Transverse colon (tissue), 4 donors: ENCODE measurements around the gene CLCNKB. TPM values are rescaled to one million over a fixed set of nuclear protein-coding genes. Genes with fewer than 3 reads are reported as not detected.
A peak's percentile ranks its signal among the peaks of the same experiment; 100 is the strongest.

Experiments used
- DNase-seq: peaks from one replicate; pipeline ENCODE4 v3.0.0-alpha.2; 2019
- H3K27ac ChIP-seq, 4 donors: fragments of 200-600 bp; sonication (generic); 2 replicates each; pipeline ENCODE4 v1.5.1; 2016 to 2018; ENCODE audit warnings: inconsistent platforms in 4 of 4
- H3K27me3 ChIP-seq: fragments of 200-600 bp; sonication (generic); 2 replicates; pipeline ENCODE4 v1.5.1; 2017; ENCODE audit warnings: inconsistent platforms
- H3K36me3 ChIP-seq, 4 donors: fragments of 200-600 bp; sonication (generic); 2 replicates each; pipeline ENCODE4 v1.5.1; 2017 to 2019; ENCODE audit warnings: inconsistent platforms in 4 of 4
- H3K4me1 ChIP-seq, 4 donors: fragments of 200-600 bp; sonication (generic); 2 replicates each; pipeline ENCODE4 v1.5.1; 2017 to 2020; ENCODE audit warnings: inconsistent platforms in 4 of 4
- H3K4me3 ChIP-seq, 4 donors: fragments of 200-600 bp; sonication (generic); 1 replicate in 1 of 4; 2 replicates in 3 of 4; pipeline versions ENCODE4 v1.5.1 to v1.6.1; 2017 to 2019; ENCODE audit warnings: inconsistent platforms in 4 of 4
- H3K9me3 ChIP-seq, 2 donors: fragments of 200-600 bp; sonication (generic); 2 replicates each; pipeline ENCODE4 v1.5.1; 2017 to 2019; ENCODE audit warnings: inconsistent platforms in 2 of 2
- CTCF ChIP-seq, 5 experiments: fragments of 200-600 bp in 3 of 5; fragments of 450-650 bp in 2 of 5; sonication (generic) in 3 of 5; IDR thresholded peaks; 1 replicate in 2 of 5; 2 replicates in 3 of 5; pipeline ENCODE4 v1.5.1; 2016 to 2017; ENCODE audit warnings: antibody characterized with exemption in 5 of 5, inconsistent platforms in 3 of 5, mild to moderate bottlenecking in 2 of 5, moderate library complexity in 1 of 5
- EP300 ChIP-seq: sonication (generic); formaldehyde crosslinking; IDR thresholded peaks from one replicate; pipeline ENCODE4 v1.6.1; 2017; ENCODE audit warnings: antibody characterized with exemption, low read depth
- POLR2A ChIP-seq: fragments of 450-650 bp; IDR thresholded peaks from one replicate; pipeline ENCODE4 v1.6.1; 2016; ENCODE audit warnings: antibody characterized with exemption, mild to moderate bottlenecking, moderate library complexity
- POLR2AphosphoS5 ChIP-seq, 3 donors: sonication (generic); formaldehyde crosslinking; IDR thresholded peaks; one replicate each; pipeline ENCODE4 v1.6.1; 2016; ENCODE audit warnings: antibody characterized with exemption in 3 of 3
- WGBS, 2 donors: methylation state at CpG; one replicate each; pipeline ENCODE4 v1.1.5; 2018; ENCODE audit warnings: low coverage in 1 of 2; 5-methylcytosine and 5-hydroxymethylcytosine counted together
- in situ Hi-C, 4 donors: fragments of 200-750 bp; cut with MboI; loops; one replicate each; pipeline versions ENCODE4 v1.15.0 to v1.15.1; 2017; ENCODE audit warnings: low sequenced_read_pairs in 3 of 4, low pct_ligation_motif_present in 1 of 4, low pct_unique_long_range_greater_than_20kb in 1 of 4
- intact Hi-C: fragments of 100-400 bp; cut with DNase I; formaldehyde crosslinking; loops from one replicate; pipeline ENCODE4 v1.15.1; 2023; ENCODE audit warnings: low total_unique reads
- total RNA-seq, 4 donors: library from RNA; depleted of rRNA; stranded (reverse); fragments of >200 nt; gene quantifications; one replicate each; pipeline ENCODE4 v1.1.0, GENCODE V29; 2016

The CLCNKB gene
- total RNA-seq, 4 donors from 2014 or later: 0.48 to 1.1 TPM; not detected in 2

GRCh38 chr1:16009678-16010077 lies 33.9 kb upstream of the CLCNKB start:
- intact Hi-C loops (loop anchor here (2.0 kb wide), 2 partner anchors 23 to 47 kb away; no protein-coding TSS in a partner anchor), in situ Hi-C loops (loop anchor here in 1 of 4 donors (5.0 kb wide), 1 partner anchor 38 kb away; no protein-coding TSS in a partner anchor)
- WGBS, 2 donors: 91% methylated on average over 11 of the region's 11 CpGs; no CpG with 5 or more reads in 1 of the 2 donors

GRCh38 chr1:16010837-16011236 lies 32.7 kb upstream of the CLCNKB start:
- Histone ChIP-seq H3K9me3 (no peaks in the 10 kb centered on the region), H3K27ac (no peak overlapping the region), H3K27me3 (no peaks in the 10 kb centered on the region), H3K36me3 (no peaks in the 10 kb centered on the region), H3K4me3 (no peak overlapping the region), H3K4me1 (peaks cover 23 to 32% (median 28%) of the 10 kb centered on the region in 4 donors)
- in situ Hi-C loops: loop anchor here in 1 of 4 donors (5.0 kb wide), 1 partner anchor 36 kb away; no protein-coding TSS in a partner anchor
- TF ChIP-seq CTCF (IDR thresholded peaks at IDR 0.05) (no peak), POLR2A (no peak), EP300 (no peak), POLR2AphosphoS5 (IDR thresholded peaks at IDR 0.05) (no peak)
- DNase-seq: no peak
- WGBS, 2 donors: 90 to 91% methylated on average over 3 of the region's 3 CpGs
- intact Hi-C loops: no loop called here

More at GRCh38 chr1:16009678-16010077, 33.9 kb upstream of the CLCNKB start:
- no peak overlapping the region for H3K4me3 ChIP-seq
- TF ChIP-seq EP300: no peak
- TF ChIP-seq POLR2AphosphoS5 (IDR thresholded peaks at IDR 0.05): no peak
- no peak for TF ChIP-seq POLR2A
- no peak for TF ChIP-seq CTCF (IDR thresholded peaks at IDR 0.05)
- peaks cover 14 to 24% (median 23%) of the 10 kb centered on the region in 4 donors for H3K4me1 ChIP-seq
- H3K27me3 ChIP-seq: no peaks in the 10 kb centered on the region
- no peaks in the 10 kb centered on the region for H3K9me3 ChIP-seq
- no peak for DNase-seq
- no peak overlapping the region for H3K27ac ChIP-seq
- no peaks in the 10 kb centered on the region for H3K36me3 ChIP-seq

- in situ Hi-C loops: loop anchor here in 1 of 4 donors (5.0 kb wide), 1 partner anchor 35 kb away; no protein-coding TSS in a partner anchor
- peaks cover 23 to 32% (median 28%) of the 10 kb centered on the region in 4 donors for H3K4me1 ChIP-seq
- TF ChIP-seq POLR2A: no peak
- TF ChIP-seq POLR2AphosphoS5 (IDR thresholded peaks at IDR 0.05): no peak
- TF ChIP-seq CTCF (IDR thresholded peaks at IDR 0.05): no peak
- no peak for TF ChIP-seq EP300
- 90% methylated on average over 10 of the region's 11 CpGs; no CpG with 5 or more reads in 1 of the 2 donors for WGBS, 2 donors
- no peaks in the 10 kb centered on the region for H3K27me3 ChIP-seq
- intact Hi-C loops: no loop called here
- no peaks in the 10 kb centered on the region for H3K36me3 ChIP-seq
- DNase-seq: no peak
- peak overlapping the region; percentile 83 to 92 (median 87) for H3K27ac ChIP-seq
- H3K4me3 ChIP-seq: peak overlapping the region in 2 of 4 donors; percentile 31 to 53
- no peaks in the 10 kb centered on the region for H3K9me3 ChIP-seq
These were observed 31.5 kb upstream of the CLCNKB start for GRCh38 chr1:16011936-16012589.

GRCh38 chr1:16012590-16013219 lies 30.9 kb upstream of the CLCNKB start:
- in situ Hi-C loops: loop anchor here in 1 of 4 donors (5.0 kb wide), 1 partner anchor 35 kb away; no protein-coding TSS in a partner anchor

More at GRCh38 chr1:16012590-16013219, 30.9 kb upstream of the CLCNKB start:
- H3K36me3 ChIP-seq: no peaks in the 10 kb centered on the region
- intact Hi-C loops: no loop called here
- H3K4me3 ChIP-seq: peak overlapping the region; percentile 23 to 53 (median 40)
- peak overlapping the region; percentile 83 to 92 (median 87) for H3K27ac ChIP-seq
- WGBS, 2 donors: 7% methylated on average over 24 of the region's 36 CpGs; no CpG with 5 or more reads in 1 of the 2 donors
- no peak for TF ChIP-seq POLR2AphosphoS5 (IDR thresholded peaks at IDR 0.05)
- peak; percentile 11 for TF ChIP-seq POLR2A
- TF ChIP-seq EP300: no peak
- peaks cover 23 to 32% (median 28%) of the 10 kb centered on the region in 4 donors for H3K4me1 ChIP-seq
- no peaks in the 10 kb centered on the region for H3K27me3 ChIP-seq
- H3K9me3 ChIP-seq: no peaks in the 10 kb centered on the region
- peak; percentile 66 for DNase-seq
